ENCODE measurements around the gene PDYN. TPM values are rescaled to one million over a fixed set of nuclear protein-coding genes. Genes with fewer than 3 reads are reported as not detected.

Gene PDYN
- polyA plus RNA-seq, 1 donor (not counting 4 experiments of a cell fraction or from before 2014, with no cell fraction given): not detected

- Histone ChIP-seq H3K36me3 (ENCODE audit: control insufficient read depth in 2 of 2, extremely low read depth in 1 of 2, insufficient read depth in 2 of 2, low read length in 2 of 2) (peaks cover 3 to 9% of the 10 kb centered on the region in 2 experiments), H3K4me3 (ENCODE audit: control insufficient read depth in 2 of 3, extremely low read depth in 1 of 3, insufficient read depth in 2 of 3, low read depth in 1 of 3, low read length in 3 of 3) (no peak overlapping the region), H3K9ac (ENCODE audit: control insufficient read depth, extremely low read depth, insufficient read depth, low read length) (no peak overlapping the region), H3K9me3 (ENCODE audit: control insufficient read depth, low read depth, low read length) (no peaks in the 10 kb centered on the region), H3K27ac (ENCODE audit: control insufficient read depth, insufficient read depth, low read length) (peak overlapping the region; percentile 43), H3K27me3 (ENCODE audit: control insufficient read depth, extremely low read depth, insufficient read depth, low read length) (no peaks in the 10 kb centered on the region), H3K4me1 (ENCODE audit: control insufficient read depth, extremely low read depth, insufficient read depth, low read length) (peaks cover 29% of the 10 kb centered on the region), H3K79me2 (ENCODE audit: control insufficient read depth, insufficient read depth, low read length) (no peaks in the 10 kb centered on the region), H2AFZ (ENCODE audit: control insufficient read depth, low read length) (no peak overlapping the region), H3K9me1 (ENCODE audit: control insufficient read depth, extremely low read depth, insufficient read depth, low read length) (no peaks in the 10 kb centered on the region), H3K4me2 (ENCODE audit: control insufficient read depth, extremely low read depth, insufficient read depth, low read depth, low read length) (peak overlapping the region; percentile 16), H4K20me1 (ENCODE audit: control insufficient read depth, extremely low read depth, insufficient read depth, low read length) (no peaks in the 10 kb centered on the region)
- TF ChIP-seq CTCF (optimal IDR thresholded peaks at IDR 0.05 in 1 of 3, IDR thresholded peaks at IDR 0.05 in 1 of 3, conservative IDR thresholded peaks at IDR 0.05 in 1 of 3; ENCODE audit: extremely low read depth in 1 of 3, insufficient read depth in 2 of 3, low read length in 3 of 3): no peak
- TF ChIP-seq EZH2 (IDR thresholded peaks at IDR 0.05; ENCODE audit: low read length): no peak
- FAIRE-seq (no peak), DNase-seq (ENCODE audit: low read depth, low spot score) (no peak)
- dilution Hi-C loops (cut with MboI; ENCODE audit: extremely low pct_ligation_motif_present, low sequenced_read_pairs): no loop called here
These were observed 59.7 kb downstream of the PDYN start for GRCh38 chr20:1934156-1934555.

- Histone ChIP-seq H2AFZ (ENCODE audit: control insufficient read depth, low read length) (no peak overlapping the region), H3K36me3 (ENCODE audit: control insufficient read depth in 2 of 2, extremely low read depth in 1 of 2, insufficient read depth in 2 of 2, low read length in 2 of 2) (peaks cover 1 to 7% of the 10 kb centered on the region in 2 experiments), H4K20me1 (ENCODE audit: control insufficient read depth, extremely low read depth, insufficient read depth, low read length) (no peaks in the 10 kb centered on the region), H3K9me1 (ENCODE audit: control insufficient read depth, extremely low read depth, insufficient read depth, low read length) (no peaks in the 10 kb centered on the region), H3K27ac (ENCODE audit: control insufficient read depth, insufficient read depth, low read length) (no peak overlapping the region), H3K79me2 (ENCODE audit: control insufficient read depth, insufficient read depth, low read length) (no peaks in the 10 kb centered on the region), H3K4me2 (ENCODE audit: control insufficient read depth, extremely low read depth, insufficient read depth, low read depth, low read length) (no peak overlapping the region), H3K4me1 (ENCODE audit: control insufficient read depth, extremely low read depth, insufficient read depth, low read length) (peaks cover 29% of the 10 kb centered on the region), H3K9me3 (ENCODE audit: control insufficient read depth, low read depth, low read length) (no peaks in the 10 kb centered on the region), H3K27me3 (ENCODE audit: control insufficient read depth, extremely low read depth, insufficient read depth, low read length) (no peaks in the 10 kb centered on the region), H3K4me3 (ENCODE audit: control insufficient read depth in 2 of 3, extremely low read depth in 1 of 3, insufficient read depth in 2 of 3, low read depth in 1 of 3, low read length in 3 of 3) (no peak overlapping the region), H3K9ac (ENCODE audit: control insufficient read depth, extremely low read depth, insufficient read depth, low read length) (no peak overlapping the region)
- DNase-seq (ENCODE audit: low read depth, low spot score) (no peak), FAIRE-seq (no peak)
- dilution Hi-C loops (cut with MboI; ENCODE audit: extremely low pct_ligation_motif_present, low sequenced_read_pairs): no loop called here
- no peak for TF ChIP-seq EZH2 (IDR thresholded peaks at IDR 0.05; ENCODE audit: low read length)
- no peak for TF ChIP-seq CTCF (optimal IDR thresholded peaks at IDR 0.05 in 1 of 3, IDR thresholded peaks at IDR 0.05 in 1 of 3, conservative IDR thresholded peaks at IDR 0.05 in 1 of 3; ENCODE audit: extremely low read depth in 1 of 3, insufficient read depth in 2 of 3, low read length in 3 of 3)
These were observed 60.4 kb downstream of the PDYN start for GRCh38 chr20:1933465-1933870.

All from keratinocyte (primary cell).